B cell (primary cell): ENCODE measurements around the gene EML1.

Experiments
- EZH2 ChIP-seq: IDR thresholded peaks from 2 replicates; pipeline ENCODE4 v1.6.1; 2012; ENCODE audit warnings: borderline replicate concordance, low read depth, mild to moderate bottlenecking, moderate library complexity, low read length; ENCODE audit not compliant: insufficient read depth, poor library complexity, severe bottlenecking
- TF ChIP-seq, protein P1 (sequence below): fragments of 200-600 bp; IDR thresholded peaks from one replicate; pipeline ENCODE4 v1.8.0; 2022; ENCODE audit warnings: antibody characterized with exemption, mild to moderate bottlenecking

- TF ChIP-seq, protein P1, sequence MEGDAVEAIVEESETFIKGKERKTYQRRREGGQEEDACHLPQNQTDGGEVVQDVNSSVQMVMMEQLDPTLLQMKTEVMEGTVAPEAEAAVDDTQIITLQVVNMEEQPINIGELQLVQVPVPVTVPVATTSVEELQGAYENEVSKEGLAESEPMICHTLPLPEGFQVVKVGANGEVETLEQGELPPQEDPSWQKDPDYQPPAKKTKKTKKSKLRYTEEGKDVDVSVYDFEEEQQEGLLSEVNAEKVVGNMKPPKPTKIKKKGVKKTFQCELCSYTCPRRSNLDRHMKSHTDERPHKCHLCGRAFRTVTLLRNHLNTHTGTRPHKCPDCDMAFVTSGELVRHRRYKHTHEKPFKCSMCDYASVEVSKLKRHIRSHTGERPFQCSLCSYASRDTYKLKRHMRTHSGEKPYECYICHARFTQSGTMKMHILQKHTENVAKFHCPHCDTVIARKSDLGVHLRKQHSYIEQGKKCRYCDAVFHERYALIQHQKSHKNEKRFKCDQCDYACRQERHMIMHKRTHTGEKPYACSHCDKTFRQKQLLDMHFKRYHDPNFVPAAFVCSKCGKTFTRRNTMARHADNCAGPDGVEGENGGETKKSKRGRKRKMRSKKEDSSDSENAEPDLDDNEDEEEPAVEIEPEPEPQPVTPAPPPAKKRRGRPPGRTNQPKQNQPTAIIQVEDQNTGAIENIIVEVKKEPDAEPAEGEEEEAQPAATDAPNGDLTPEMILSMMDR: peak; percentile 98
- no peak for TF ChIP-seq EZH2
Observed at GRCh38 chr14:99946652-99947489, 153.7 kb downstream of the EML1 start.
